Sigmoid colon (tissue), 7 donors: Measurements from ENCODE around the gene TPR. TPM values are rescaled to one million over a fixed set of nuclear protein-coding genes. Genes with fewer than 3 reads are reported as not detected.
"Not testable (repeated sequence)": the region's sequence is repeated elsewhere in the genome, so short reads cannot be mapped to it uniquely, and the experiment has no call there.

Experiments
- DNase-seq: peaks from one replicate; pipeline ENCODE4 v3.0.0-alpha.2; 2019
- H3K27ac ChIP-seq, 4 donors: fragments of 200-600 bp; sonication (generic); one replicate each; pipeline ENCODE4 v1.5.1; 2016 to 2019; ENCODE audit warnings: mild to moderate bottlenecking in 1 of 4
- H3K27me3 ChIP-seq, 3 donors: fragments of 200-600 bp; sonication (generic); one replicate each; pipeline ENCODE4 v1.5.1; 2019; ENCODE audit warnings: mild to moderate bottlenecking in 1 of 3
- H3K36me3 ChIP-seq, 4 donors: fragments of 200-600 bp; sonication (generic); one replicate each; pipeline ENCODE4 v1.5.1; 2016 to 2019
- H3K4me1 ChIP-seq, 4 donors: fragments of 200-600 bp; sonication (generic); one replicate each; pipeline ENCODE4 v1.5.1; 2017 to 2019
- H3K4me3 ChIP-seq, 4 donors: fragments of 200-600 bp; sonication (generic); one replicate each; pipeline ENCODE4 v1.5.1; 2017 to 2019; ENCODE audit warnings: mild to moderate bottlenecking in 2 of 4, moderate library complexity in 1 of 4
- H3K9me3 ChIP-seq, 4 donors: fragments of 200-600 bp in 3 of 4; sonication (generic) in 3 of 4; one replicate each; pipeline versions ENCODE4 v1.5.1 to v1.6.1; 2013 to 2019
- EP300 ChIP-seq, 4 donors: sonication (generic); formaldehyde crosslinking; IDR thresholded peaks; one replicate each; pipeline ENCODE4 v1.6.1; 2017; ENCODE audit warnings: antibody characterized with exemption in 4 of 4
- POLR2A ChIP-seq, 2 donors: fragments of 450-650 bp; IDR thresholded peaks; one replicate each; pipeline ENCODE4 v1.6.1; 2016; ENCODE audit warnings: antibody characterized with exemption in 2 of 2, mild to moderate bottlenecking in 2 of 2, moderate library complexity in 2 of 2
- POLR2AphosphoS5 ChIP-seq, 4 donors: sonication (generic); formaldehyde crosslinking; IDR thresholded peaks; one replicate each; pipeline ENCODE4 v1.6.1; 2017; ENCODE audit warnings: antibody characterized with exemption in 4 of 4
- WGBS, 2 donors: extraction: QIAGEN DNeasy Blood & Tissue Kit; methylation state at CpG; one replicate each; pipeline ENCODE4 v1.1.7; 2013; 5-methylcytosine and 5-hydroxymethylcytosine counted together
- intact Hi-C: fragments of 100-400 bp; cut with DNase I; formaldehyde crosslinking; loops from one replicate; pipeline ENCODE4 v1.15.1; 2023
- polyA plus RNA-seq, 3 donors: library from polyadenylated mRNA; stranded (reverse); fragments of 200-250 nt; gene quantifications; one replicate each; pipeline ENCODE4 v1.2.3, GENCODE V29; 2013
- total RNA-seq, 4 donors: library from RNA; depleted of rRNA; stranded (reverse); fragments of >200 nt; gene quantifications; one replicate each; pipeline ENCODE4 v1.1.0, GENCODE V29; 2016
- TF ChIP-seq, protein P1 (sequence below), 4 experiments: fragments of 450-650 bp in 3 of 4; fragments of 200-600 bp in 1 of 4; IDR thresholded peaks; one replicate each; pipeline ENCODE4 v1.5.1; 2016 to 2019; ENCODE audit warnings: antibody characterized with exemption in 4 of 4, mild to moderate bottlenecking in 3 of 4, moderate library complexity in 2 of 4
- donor health status: healthy with polysubstance abuse.
- donor health status: Bipolar disorder and iron deficiency.
- donor health status: healthy.

TPR gene
- total and polyA plus RNA-seq, 7 donors, result 5.1 to 80.6 (median 63.2) TPM

DNA sequence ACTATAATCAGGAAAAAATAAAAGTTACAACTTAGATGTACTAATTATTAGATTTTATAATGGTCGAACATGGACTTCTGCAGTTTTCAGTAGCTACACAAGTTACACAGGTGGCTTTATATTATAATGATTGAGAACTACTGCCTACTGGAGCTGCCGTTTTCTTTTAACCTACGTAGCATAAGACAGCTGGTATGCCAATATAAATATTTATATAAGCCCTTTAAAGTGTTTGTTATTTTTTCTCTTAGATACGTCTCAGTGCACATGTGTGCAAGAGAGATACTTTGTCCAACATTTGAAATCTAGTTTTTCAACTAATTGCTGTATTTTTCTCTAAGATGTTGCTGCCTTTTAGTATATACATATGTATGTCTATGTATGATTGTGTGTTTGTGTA is 43.5 kb upstream of the TPR start:
- TF ChIP-seq EP300 (IDR thresholded peaks at IDR 0.05) (no peak), POLR2AphosphoS5 (IDR thresholded peaks at IDR 0.05) (no peak), POLR2A (IDR thresholded peaks at IDR 0.05) (no peak)
- TF ChIP-seq, protein P1, sequence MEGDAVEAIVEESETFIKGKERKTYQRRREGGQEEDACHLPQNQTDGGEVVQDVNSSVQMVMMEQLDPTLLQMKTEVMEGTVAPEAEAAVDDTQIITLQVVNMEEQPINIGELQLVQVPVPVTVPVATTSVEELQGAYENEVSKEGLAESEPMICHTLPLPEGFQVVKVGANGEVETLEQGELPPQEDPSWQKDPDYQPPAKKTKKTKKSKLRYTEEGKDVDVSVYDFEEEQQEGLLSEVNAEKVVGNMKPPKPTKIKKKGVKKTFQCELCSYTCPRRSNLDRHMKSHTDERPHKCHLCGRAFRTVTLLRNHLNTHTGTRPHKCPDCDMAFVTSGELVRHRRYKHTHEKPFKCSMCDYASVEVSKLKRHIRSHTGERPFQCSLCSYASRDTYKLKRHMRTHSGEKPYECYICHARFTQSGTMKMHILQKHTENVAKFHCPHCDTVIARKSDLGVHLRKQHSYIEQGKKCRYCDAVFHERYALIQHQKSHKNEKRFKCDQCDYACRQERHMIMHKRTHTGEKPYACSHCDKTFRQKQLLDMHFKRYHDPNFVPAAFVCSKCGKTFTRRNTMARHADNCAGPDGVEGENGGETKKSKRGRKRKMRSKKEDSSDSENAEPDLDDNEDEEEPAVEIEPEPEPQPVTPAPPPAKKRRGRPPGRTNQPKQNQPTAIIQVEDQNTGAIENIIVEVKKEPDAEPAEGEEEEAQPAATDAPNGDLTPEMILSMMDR (IDR thresholded peaks at IDR 0.05), result no peak
- 41 to 66% methylated on average over 4 of the region's 4 CpGs for WGBS, 2 donors
- H3K4me1 ChIP-seq, result no peaks in the 10 kb centered on the region
- H3K36me3 ChIP-seq, result peaks cover 0 to 45% (median 5%) of the 10 kb centered on the region in 4 donors
- DNase-seq, result no peak
- H3K27me3 ChIP-seq, result no peaks in the 10 kb centered on the region
- H3K9me3 ChIP-seq, result no peaks in the 10 kb centered on the region
- no peak overlapping the region for H3K27ac ChIP-seq
- H3K4me3 ChIP-seq, result no peak overlapping the region
- intact Hi-C loops, result no loop called here

GRCh38 chr1:186413319-186413718 is 38.3 kb upstream of the TPR start:
- intact Hi-C loops, result no loop called here
- H3K27me3 ChIP-seq, result no peaks in the 10 kb centered on the region
- no peaks in the 10 kb centered on the region for H3K4me1 ChIP-seq
- TF ChIP-seq POLR2AphosphoS5 (IDR thresholded peaks at IDR 0.05) (no peak), POLR2A (IDR thresholded peaks at IDR 0.05) (no peak), EP300 (IDR thresholded peaks at IDR 0.05) (no peak)
- TF ChIP-seq, protein P1 (IDR thresholded peaks at IDR 0.05), result no peak
- DNase-seq, result no peak
- no peak overlapping the region for H3K4me3 ChIP-seq
- no peak overlapping the region for H3K27ac ChIP-seq
- H3K36me3 ChIP-seq, result peaks cover 0 to 64% (median 5%) of the 10 kb centered on the region in 4 donors
- 95 to 98% methylated on average over 1 of the region's 1 CpG for WGBS, 2 donors
- H3K9me3 ChIP-seq, result no peaks in the 10 kb centered on the region

DNA sequence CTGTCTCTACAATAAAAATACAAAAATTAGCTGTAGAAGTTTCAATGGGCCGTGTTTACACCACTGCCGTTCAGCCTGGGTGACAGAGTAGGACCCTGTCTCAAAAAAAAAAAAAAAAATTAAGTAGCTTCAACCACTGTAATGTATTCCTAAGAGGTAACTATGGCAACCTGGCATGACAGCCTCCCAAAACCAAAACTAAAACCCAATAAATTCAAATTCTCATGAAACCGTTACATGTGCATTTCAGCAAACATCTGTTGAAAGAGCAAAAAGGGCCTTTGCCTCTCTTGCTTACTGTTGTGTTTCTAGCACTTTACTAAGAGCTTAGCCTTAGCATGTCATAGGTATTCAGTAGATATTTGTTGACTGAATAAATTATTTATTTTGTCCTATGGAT is 34.0 kb upstream of the TPR start:
- WGBS, 2 donors, result 77 to 79% methylated on average over 3 of the region's 3 CpGs
- no peak overlapping the region for H3K4me3 ChIP-seq
- peaks cover 0 to 87% (median 20%) of the 10 kb centered on the region in 4 donors for H3K36me3 ChIP-seq

GRCh38 chr1:186404454-186405051 is 29.5 kb upstream of the TPR start:
- TF ChIP-seq, protein P1 (IDR thresholded peaks at IDR 0.05), result peak in 3 of 4 experiments; percentile 45 to 54 (median 50)
- no peak for TF ChIP-seq EP300 (IDR thresholded peaks at IDR 0.05)
- WGBS, 2 donors, result 43 to 50% methylated on average over 5 of the region's 5 CpGs
- Histone ChIP-seq H3K36me3 (peaks cover 0 to 77% (median 22%) of the 10 kb centered on the region in 4 donors), H3K9me3 (no peaks in the 10 kb centered on the region), H3K4me1 (no peaks in the 10 kb centered on the region), H3K27me3 (no peaks in the 10 kb centered on the region), H3K4me3 (no peak overlapping the region), H3K27ac (no peak overlapping the region)
- DNase-seq, result no peak
- intact Hi-C loops, result loop anchor here (10.0 kb wide), 1 partner anchor 280 kb away; the partner anchor contains the start of gene PTGS2

More for the DNA sequence above, 34.0 kb upstream of the TPR start:
- Histone ChIP-seq H3K27ac (no peak overlapping the region), H3K9me3 (no peaks in the 10 kb centered on the region), H3K4me1 (no peaks in the 10 kb centered on the region), H3K27me3 (no peaks in the 10 kb centered on the region)
- TF ChIP-seq POLR2A (IDR thresholded peaks at IDR 0.05) (no peak), EP300 (IDR thresholded peaks at IDR 0.05) (no peak), POLR2AphosphoS5 (IDR thresholded peaks at IDR 0.05) (no peak)
- TF ChIP-seq, protein P1 (IDR thresholded peaks at IDR 0.05), result no peak
- intact Hi-C loops, result loop anchor here (10.0 kb wide), 1 partner anchor 276 kb away; the partner anchor contains the start of gene PTGS2
- DNase-seq, result no peak

DNA sequence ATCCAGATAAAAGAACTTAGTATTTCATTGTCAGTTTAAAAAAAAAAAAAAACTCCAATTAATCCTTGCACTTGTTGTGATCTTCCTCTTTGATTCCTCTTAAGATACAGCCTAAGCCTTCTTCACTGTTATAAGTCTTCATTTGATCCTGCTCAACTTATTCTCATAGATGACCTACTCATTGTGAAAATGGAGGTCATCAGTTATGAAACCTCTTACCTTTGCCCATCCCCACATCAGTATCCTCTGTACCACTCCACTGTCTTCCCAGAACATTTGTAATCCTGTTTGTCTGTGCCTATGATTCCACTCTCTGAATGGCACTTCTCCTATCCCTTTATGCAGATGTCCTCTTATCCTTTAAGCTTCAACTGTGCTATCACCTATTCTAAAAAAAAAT is 28.6 kb upstream of the TPR start:
- Histone ChIP-seq H3K4me3 (no peak overlapping the region), H3K4me1 (no peaks in the 10 kb centered on the region), H3K27ac (no peak overlapping the region), H3K9me3 (no peaks in the 10 kb centered on the region), H3K36me3 (peaks cover 0 to 77% (median 21%) of the 10 kb centered on the region in 4 donors), H3K27me3 (no peaks in the 10 kb centered on the region)
- intact Hi-C loops, result loop anchor here (10.0 kb wide), 1 partner anchor 281 kb away; the partner anchor contains the start of gene PTGS2
- TF ChIP-seq EP300 (IDR thresholded peaks at IDR 0.05), result no peak
- TF ChIP-seq, protein P1 (IDR thresholded peaks at IDR 0.05), result no peak
- no peak for TF ChIP-seq POLR2AphosphoS5 (IDR thresholded peaks at IDR 0.05)
- TF ChIP-seq POLR2A (IDR thresholded peaks at IDR 0.05), result no peak
- no peak for DNase-seq

DNA sequence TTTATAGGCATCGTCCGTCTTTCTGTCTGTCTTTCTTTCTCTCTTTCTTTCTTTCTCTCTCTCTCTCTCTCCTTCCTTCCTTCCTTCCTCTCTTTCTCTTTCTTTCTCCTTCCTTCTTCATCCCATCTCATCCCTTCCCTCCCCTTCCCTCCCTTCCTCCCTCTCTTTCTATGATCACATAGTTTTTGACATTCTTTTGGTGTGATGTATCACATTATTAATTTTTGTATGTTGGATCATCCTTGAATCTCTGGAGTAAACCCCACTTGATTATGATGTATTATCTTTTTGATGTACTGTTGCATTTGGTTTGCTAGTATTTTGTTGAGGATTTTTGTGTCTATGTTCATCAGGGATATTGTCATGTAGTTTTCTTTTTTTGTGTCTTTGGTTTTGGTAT is 26.4 kb upstream of the TPR start:
- 93 to 99% methylated on average over 2 of the region's 2 CpGs for WGBS, 2 donors
- H3K36me3 ChIP-seq, result peaks cover 0 to 80% (median 15%) of the 10 kb centered on the region in 4 donors
- intact Hi-C loops, result loop anchor here (10.0 kb wide), 1 partner anchor 283 kb away; the partner anchor contains the start of gene PTGS2

DNA sequence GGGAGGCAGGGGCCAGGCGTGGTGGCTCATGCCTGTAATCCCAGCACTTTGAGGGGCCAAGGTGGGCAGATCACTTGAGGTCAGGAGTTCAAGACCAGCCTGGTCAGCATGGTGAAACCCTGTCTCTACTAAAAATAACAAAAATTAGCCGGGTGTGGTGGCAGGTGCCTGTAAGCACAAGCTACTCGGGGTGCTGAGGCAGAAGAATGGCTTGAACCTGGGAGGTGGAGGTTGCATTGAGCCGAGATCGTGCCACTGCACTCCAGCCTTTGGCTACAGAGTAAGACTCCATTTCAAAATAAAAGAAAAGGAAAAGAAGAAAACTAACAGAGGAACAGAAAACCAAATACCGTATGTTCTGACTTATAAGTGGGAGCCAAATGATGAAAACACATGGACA is 17.7 kb upstream of the TPR start:
- 89 to 97% methylated on average over 6 of the region's 6 CpGs for WGBS, 2 donors

More for the DNA sequence above, 26.4 kb upstream of the TPR start:
- H3K4me3 ChIP-seq, H3K4me1 ChIP-seq, H3K27ac ChIP-seq, H3K9me3 ChIP-seq, H3K27me3 ChIP-seq, DNase-seq: not testable (repeated sequence)

More for the DNA sequence above, 17.7 kb upstream of the TPR start:
- H3K27me3 ChIP-seq, H3K9me3 ChIP-seq, H3K4me3 ChIP-seq, DNase-seq, H3K27ac ChIP-seq, H3K4me1 ChIP-seq: not testable (repeated sequence)
- H3K36me3 ChIP-seq, result peaks cover 6 to 98% (median 31%) of the 10 kb centered on the region in 4 donors
- intact Hi-C loops, result loop anchor here (10.0 kb wide), 1 partner anchor 68 kb away; no protein-coding TSS in a partner anchor
